ENCODE results near the gene HOXA7.

The HOXA7 gene

DNA sequence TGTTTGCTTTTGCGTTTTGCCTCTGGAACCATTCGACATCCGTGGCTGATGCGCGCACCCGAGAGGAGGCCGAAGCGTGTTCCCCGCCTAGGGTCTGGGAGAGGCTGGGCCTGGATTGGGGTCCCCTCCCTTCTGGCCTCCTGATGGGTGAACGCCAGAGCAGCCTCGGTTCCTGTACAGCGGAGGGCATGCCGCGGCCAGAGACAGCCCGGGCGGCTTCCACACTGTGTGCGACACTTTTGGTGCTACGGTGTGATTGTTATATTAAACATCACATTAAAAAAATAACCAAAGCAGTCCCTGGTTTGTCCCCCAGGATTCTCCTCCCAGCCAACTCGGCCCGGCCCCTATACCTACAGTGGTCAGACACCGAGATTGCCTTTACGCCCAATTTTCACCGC lies 3.7 kb upstream of the HOXA7 start:
- H3K4me3 ChIP-seq (ENCODE audit: low read depth, low read length) = no peak overlapping the region
- TF ChIP-seq POLR2A (IDR thresholded peaks at IDR 0.05; ENCODE audit: extremely low read depth, insufficient read length) (no peak), MYC (IDR thresholded peaks at IDR 0.05; ENCODE audit: low read depth, low read length) (no peak)
- TF ChIP-seq, protein P1, sequence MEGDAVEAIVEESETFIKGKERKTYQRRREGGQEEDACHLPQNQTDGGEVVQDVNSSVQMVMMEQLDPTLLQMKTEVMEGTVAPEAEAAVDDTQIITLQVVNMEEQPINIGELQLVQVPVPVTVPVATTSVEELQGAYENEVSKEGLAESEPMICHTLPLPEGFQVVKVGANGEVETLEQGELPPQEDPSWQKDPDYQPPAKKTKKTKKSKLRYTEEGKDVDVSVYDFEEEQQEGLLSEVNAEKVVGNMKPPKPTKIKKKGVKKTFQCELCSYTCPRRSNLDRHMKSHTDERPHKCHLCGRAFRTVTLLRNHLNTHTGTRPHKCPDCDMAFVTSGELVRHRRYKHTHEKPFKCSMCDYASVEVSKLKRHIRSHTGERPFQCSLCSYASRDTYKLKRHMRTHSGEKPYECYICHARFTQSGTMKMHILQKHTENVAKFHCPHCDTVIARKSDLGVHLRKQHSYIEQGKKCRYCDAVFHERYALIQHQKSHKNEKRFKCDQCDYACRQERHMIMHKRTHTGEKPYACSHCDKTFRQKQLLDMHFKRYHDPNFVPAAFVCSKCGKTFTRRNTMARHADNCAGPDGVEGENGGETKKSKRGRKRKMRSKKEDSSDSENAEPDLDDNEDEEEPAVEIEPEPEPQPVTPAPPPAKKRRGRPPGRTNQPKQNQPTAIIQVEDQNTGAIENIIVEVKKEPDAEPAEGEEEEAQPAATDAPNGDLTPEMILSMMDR (IDR thresholded peaks at IDR 0.05; ENCODE audit: low read depth, low read length) = no peak
- TF ChIP-seq, protein P2, sequence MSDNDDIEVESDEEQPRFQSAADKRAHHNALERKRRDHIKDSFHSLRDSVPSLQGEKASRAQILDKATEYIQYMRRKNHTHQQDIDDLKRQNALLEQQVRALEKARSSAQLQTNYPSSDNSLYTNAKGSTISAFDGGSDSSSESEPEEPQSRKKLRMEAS (IDR thresholded peaks at IDR 0.05; ENCODE audit: low read depth, low read length) = no peak
- no peak for DNase-seq (ENCODE audit: low read depth)

DNA sequence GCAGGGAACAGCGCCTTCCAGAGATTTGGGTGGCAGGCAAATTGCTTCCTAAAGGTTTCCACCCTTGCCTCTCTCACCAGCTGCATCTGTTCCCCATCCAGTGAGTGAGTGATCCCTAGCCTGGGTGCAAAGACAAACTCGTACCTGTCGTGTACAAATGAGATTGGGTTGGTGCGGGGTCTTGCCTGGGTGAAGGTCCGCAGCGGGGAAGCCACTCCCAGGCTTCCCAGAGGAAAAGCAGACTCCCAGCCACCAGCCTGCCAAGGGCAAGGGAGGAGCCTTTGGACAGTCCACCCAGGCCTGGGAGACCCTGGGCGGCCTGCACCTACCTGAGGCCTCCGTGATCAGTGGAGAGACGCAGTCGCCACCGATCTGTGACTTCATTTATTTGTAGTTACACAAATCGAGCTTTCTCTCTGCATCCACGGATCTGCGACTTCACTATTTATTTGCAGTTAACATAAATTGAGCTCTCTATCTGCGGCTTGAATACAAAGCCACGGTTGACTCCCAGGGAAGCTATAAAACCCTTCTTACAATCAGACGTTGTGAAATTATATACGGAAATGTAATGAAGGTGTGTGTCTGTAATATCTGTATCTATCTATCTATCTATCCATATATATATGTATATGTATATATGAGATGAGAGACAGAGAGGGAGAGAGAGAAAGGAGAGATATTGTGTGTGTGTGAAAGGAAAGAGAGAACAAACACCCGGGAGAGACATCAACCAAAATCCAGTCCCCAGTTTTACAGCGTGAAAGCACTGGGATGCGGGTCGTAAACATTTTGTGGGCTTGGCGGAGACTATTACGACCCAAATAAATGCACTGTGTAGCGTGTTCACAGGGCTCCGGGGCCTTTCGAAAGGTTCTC lies 3.0 kb upstream of the HOXA7 start:
- DNase-seq (ENCODE audit: low read depth) = no peak
- no peak for TF ChIP-seq POLR2A (IDR thresholded peaks at IDR 0.05; ENCODE audit: extremely low read depth, insufficient read length)
- TF ChIP-seq, protein P2 (IDR thresholded peaks at IDR 0.05; ENCODE audit: low read depth, low read length) = no peak
- TF ChIP-seq, protein P1 (IDR thresholded peaks at IDR 0.05; ENCODE audit: low read depth, low read length) = no peak
- TF ChIP-seq MYC (IDR thresholded peaks at IDR 0.05; ENCODE audit: low read depth, low read length) = no peak
- H3K4me3 ChIP-seq (ENCODE audit: low read depth, low read length) = no peak overlapping the region

DNA sequence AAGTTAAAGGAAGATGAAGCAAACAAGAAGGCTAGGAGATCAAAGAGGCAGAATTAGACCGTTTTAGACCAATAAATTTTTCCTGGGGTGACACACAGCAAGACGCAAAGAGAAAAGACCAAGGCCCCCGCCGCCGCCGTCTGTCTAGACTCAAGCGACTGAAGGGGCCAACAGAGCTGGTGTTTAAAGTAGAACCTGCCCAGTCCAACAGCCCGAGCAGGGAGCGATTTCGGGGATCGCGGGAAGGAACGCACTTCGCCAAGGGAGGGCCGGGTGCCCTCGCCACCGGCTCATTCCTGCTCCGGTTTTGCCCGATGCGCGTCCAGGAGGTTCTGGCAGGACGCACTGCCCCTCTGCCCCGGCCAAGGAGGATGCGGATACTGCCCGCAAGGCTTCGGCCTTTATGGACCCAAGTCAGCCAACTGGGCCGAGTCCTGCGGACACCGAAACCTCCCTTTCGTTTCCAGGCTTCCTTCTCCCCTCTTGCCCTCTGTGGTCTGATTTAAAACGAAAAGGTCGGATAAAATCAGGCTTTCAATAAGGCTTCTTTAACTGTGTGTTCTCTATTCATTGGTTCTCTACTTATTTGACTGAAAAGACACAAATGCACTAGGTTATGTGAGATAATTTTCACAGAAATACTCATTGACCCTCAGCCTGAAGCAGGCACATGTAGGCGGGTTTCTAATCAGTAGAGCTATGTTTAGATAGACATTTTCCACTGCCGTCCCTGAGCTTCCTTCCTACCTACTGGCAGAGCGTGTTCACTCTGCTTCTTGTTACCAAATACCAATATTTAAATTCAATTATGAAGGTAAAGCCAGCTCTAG lies 2.2 kb upstream of the HOXA7 start:
- no peak for TF ChIP-seq MYC (IDR thresholded peaks at IDR 0.05; ENCODE audit: low read depth, low read length)
- TF ChIP-seq, protein P2 (IDR thresholded peaks at IDR 0.05; ENCODE audit: low read depth, low read length) = no peak
- TF ChIP-seq POLR2A (IDR thresholded peaks at IDR 0.05; ENCODE audit: extremely low read depth, insufficient read length) = no peak
- TF ChIP-seq, protein P1 (IDR thresholded peaks at IDR 0.05; ENCODE audit: low read depth, low read length) = no peak
- DNase-seq (ENCODE audit: low read depth) = no peak

DNA sequence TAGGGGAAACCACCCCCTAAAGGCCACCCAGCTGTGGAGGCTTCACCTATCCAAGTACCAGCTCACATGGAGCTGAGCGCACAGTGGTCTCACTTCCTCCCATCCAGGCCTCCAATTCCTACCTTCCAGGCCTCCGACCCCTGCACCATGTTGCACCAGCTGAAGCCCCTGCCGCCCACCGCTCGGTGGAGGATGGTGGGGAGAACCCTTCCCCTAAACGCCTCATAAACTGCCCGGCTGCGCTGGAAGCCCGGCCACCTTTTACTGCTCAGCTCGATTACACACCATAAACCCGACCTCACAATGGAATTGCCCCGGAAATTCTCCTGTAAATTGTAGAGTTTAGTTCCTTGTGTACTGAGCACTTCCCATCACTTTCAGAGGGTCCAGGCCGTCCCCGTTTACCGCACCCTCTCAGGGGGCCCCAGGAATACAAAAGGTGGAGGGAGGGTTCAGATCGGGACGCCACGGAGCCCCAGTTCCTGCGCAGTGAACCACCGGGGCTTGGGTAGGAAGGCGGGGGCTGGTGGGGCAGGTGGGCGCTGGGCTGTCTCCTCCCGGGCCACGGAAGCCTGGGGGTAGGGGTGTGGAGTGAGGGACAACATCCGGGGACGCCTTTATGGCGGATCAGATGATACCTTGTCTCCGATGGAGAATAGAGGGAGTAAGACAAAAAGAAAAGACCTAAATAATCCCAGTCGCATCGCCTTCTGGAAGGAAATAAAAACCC lies 1.4 kb upstream of the HOXA7 start:
- DNase-seq (ENCODE audit: low read depth) = no peak
- H3K4me3 ChIP-seq (ENCODE audit: low read depth, low read length) = no peak overlapping the region
- TF ChIP-seq, protein P1 (IDR thresholded peaks at IDR 0.05; ENCODE audit: low read depth, low read length) = no peak
- TF ChIP-seq POLR2A (IDR thresholded peaks at IDR 0.05; ENCODE audit: extremely low read depth, insufficient read length) = no peak
- TF ChIP-seq, protein P2 (IDR thresholded peaks at IDR 0.05; ENCODE audit: low read depth, low read length) = no peak
- TF ChIP-seq MYC (IDR thresholded peaks at IDR 0.05; ENCODE audit: low read depth, low read length) = no peak

More for the DNA sequence above, 2.2 kb upstream of the HOXA7 start:
- no peak overlapping the region for H3K4me3 ChIP-seq (ENCODE audit: low read depth, low read length)

DNA sequence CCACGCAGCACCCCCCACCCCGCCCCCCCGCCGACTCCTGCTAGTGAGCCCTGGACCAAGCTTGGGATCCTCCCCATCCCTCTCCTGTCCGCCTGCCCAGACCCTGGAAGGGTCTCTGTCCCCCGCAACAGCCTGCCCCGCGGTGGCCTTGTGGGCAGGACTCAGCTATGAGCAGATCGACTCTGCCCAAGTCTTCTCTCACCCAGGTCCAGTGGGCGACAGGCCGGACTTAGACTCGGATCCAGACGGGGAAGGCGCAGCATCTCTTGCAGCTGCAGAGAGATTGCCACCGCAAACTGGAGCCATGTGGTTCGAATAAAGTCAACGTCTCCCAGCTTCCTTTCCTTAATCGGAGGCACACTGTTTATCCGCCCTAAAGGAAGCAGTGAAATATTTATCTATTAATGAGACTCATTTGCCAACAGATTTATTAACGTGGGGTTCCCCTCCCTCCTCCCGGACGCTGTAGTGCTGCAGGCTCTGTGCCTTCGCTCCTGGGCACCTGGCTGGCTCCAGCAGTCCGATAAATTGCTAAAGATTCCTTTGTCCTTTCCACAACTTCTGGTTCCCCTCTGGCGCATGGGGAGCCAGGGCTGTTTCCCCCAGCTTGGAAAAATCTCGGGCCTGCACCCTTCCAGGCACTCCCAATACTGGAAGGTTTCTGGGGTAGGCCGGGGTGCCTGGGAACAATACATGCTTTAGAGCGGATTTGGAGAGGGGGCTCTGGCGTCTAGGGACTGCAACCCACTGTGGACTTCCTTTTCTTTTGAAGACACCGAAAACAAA lies 634 bp upstream of the HOXA7 start:
- TF ChIP-seq POLR2A (IDR thresholded peaks at IDR 0.05; ENCODE audit: extremely low read depth, insufficient read length) = no peak
- TF ChIP-seq, protein P1 (IDR thresholded peaks at IDR 0.05; ENCODE audit: low read depth, low read length) = no peak
- no peak overlapping the region for H3K4me3 ChIP-seq (ENCODE audit: low read depth, low read length)
- no peak for DNase-seq (ENCODE audit: low read depth)

Data from NB4 (cell line).